NCI-H510A treated with DMSO at 0.1 percent for 48 hours (cell line): Measurements from ENCODE around the gene HOXC9.

Experiments used
- DNase-seq: peaks from one replicate; lab custom pipeline; 2025; lab: John Stamatoyannopoulos, UW

HOXC9 gene

DNA sequence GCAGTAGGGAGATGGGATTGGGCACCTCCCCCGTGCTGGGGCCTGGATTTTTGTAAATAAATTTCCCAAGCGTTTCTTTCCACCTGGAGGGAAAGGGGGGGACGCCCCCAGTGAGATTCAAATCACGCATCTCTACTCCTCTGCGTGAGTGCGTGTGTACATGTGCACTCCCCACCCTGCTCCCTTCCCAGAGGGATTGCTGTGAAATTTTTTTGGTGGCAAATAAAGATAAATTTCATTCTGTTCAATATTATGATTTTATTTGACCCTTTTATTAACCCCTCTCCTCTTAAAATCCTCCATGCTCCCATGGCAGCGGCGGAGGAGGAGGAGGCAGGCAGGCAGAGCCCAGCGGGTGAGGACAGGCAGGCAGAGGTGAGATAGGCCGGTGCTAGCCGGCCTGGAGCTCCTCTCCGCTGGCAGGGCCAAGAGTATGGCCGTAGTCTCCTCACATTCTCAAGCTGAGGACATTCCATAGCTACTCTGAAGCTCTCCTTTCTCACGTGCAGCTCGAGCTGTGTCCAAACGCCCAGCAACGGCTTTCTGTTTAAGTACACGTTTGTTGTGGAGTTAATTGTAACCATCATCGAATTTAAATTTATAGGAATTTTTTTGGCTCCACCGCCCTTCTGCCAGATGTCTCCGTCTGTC lies 23.7 kb upstream of the HOXC9 start:
- no peak for DNase-seq

DNA sequence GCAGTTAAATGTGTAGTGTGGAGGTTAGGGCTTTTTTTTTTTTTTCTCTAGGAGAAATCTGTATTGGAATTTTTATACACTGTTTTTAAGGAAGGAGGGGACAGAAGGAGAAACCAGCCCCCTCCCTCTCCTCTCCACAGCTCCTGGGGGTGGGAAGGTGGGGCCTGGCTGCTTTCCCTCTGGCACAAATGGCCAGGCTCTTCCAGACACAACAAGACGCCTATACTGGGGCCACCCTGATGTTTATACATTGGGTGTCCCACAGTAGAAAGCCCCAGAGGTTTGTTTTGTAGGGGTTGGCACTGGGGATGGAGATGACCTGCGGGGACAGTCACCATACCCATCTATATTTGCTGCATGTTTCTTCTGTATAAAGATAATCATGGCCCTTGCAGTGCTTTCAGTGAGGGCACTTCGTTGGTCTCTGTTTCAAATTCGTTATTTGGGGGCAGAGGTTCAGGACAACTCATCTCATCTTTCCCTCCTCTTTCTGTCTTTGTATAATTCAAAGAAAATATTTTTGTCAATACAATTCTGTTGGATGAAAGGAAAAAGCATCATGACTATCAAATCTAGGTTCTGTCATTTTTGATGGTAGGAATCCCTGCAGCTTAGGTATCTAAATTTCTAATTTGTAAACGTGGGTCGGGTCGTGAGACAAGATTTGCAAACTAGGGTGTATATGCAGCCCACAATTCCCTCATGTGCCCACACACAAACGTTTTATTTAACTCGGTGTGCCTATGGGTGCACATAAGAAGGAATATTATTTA lies 23.0 kb upstream of the HOXC9 start:
- DNase-seq = no peak

DNA sequence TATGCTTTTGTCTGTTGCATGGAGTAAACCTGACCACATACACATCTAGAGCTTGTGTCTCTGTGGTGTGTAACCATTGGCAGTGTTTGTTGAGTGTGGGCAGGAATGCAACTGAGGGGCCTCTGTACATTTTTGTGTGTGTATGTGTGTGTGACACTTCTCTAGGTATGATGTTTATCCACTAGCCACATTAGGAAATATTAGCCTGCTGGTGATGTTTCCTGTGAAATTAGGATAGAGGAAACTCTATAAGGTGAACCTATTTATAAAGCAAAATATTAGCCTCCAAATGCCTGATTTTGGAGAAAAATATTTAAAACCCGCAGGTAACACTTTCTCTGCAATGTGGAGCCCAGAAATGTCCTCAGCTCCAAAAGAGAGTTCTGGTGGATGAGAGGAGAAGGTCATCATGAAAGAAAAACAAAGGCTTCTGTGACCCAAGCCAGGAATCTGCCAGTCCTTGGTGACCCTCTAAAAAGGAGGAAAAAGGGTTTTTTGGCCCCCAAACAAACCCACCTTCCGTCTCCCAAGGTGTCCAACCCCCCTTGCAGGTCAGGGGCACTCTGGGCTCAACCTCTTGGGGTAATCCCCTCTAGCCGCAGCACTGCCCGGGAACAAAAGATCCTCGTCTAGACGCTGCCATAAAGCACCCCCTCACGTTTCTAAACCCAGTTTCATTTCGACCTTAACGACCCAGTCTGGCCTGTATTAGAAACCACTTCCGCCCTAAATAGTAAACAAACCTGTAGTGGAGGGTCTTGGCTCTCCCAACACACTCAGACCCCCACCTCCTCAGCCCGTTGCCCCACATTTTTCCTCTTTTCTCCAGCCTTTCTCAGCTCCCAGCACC lies 22.1 kb upstream of the HOXC9 start:
- no peak for DNase-seq

DNA sequence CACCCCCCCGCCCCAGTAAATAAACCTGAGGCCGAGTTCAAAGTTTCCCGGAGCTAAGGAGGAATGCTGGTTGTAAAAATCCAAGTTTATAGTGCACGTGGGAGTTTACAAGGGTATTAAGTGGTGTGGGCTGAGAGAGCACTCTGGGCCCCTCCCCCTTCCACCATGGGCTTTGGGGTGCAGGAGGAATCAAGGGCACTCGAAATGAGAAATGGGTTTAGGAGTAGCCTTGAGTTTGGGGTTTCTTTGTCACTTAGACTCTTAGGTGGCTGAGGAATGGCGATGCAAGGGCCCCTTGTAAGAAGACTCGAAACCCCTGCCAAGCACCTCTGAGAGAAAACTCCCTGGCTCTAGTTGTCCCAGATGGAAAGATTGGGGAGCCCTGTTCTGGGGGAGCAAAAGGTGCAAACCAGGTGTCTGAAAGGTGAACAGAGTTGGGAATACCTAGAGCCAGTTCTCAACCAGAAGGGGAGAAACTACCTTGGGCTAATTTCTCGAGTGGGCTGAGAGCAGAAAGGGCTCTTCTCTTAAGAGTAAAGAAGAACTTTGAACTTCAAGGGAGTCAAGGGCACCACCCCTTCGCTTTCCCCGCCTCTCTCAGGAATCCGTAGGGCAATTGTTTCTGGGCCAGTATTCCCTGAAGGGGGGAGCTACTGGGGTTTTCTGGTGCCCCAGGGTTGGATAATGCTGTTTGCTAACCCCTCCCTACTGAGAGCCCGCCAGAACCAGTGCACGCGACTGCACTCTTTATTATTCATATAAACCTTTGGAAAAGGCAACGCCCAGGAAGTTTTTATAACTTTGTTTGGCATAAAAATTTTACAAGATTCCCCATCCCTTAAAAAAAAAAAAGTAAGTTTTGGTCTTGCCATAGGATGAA lies 21.2 kb upstream of the HOXC9 start:
- DNase-seq = no peak

DNA sequence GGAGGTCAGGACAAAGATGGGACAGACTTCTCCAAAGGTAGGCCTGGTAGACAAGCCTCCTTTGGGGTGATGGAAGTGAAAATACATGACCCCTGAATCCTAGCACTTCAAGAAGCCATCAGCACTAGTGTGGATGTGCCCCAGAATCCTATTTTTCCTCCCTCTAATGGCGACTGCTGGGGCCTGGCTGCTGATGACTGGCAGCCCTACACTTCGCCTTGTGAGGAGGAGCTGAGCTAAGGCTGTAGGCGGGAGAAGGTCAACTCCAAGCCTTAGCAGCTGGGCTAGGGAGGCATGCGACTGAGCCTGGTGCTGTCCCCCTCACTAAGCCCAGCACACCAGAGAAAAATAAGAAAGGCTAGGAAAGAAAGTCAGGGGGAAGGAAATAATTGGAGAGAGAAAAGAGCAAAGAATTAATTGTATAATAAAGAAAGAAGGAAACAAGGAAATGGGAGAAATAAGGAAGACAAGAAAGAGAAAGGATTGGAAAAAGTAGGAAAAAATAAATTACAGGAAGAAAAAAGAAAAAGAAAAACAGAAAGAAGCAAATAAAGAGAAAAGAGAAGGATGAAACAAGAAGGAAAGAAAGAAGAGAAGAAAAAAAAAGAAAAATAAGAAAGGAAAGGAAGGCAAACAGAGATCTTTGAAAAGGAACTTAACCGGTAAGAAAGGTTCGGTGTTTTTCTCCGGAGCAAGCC lies 19.7 kb upstream of the HOXC9 start:
- no peak for DNase-seq

DNA sequence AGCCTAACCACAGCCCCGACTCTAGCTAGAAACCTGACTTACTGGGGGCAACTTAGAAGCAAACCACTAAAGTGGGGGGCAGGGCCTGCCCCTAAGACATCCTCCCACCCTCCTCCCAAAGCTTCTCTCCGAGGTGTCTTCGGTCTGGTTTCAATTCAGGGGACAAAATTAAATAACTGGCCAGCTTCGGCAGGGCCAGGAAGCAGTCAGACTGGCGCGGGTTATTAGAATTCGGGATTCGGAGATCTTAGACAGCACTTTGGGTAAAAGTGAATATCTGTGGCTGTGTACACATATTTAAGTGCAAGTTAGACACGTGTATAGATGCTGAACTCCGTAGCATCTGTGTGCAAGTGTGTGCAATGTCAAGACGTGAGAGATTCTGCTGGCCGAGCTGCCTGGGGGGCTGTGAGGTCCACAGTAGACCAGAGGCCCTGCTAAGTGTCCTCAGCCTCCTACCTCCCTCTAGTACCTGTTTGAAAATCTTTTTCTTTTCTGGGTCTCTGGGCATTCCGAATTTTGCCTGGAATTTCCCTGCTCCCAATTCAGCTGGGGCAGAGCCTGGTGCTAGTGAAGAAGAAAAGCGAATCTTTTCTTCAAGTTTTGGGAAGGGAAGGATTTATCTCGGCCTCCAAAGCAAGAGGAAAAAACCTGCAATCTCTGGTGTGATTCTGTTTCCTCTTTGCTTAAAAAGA lies 19.0 kb upstream of the HOXC9 start:
- no peak for DNase-seq

DNA sequence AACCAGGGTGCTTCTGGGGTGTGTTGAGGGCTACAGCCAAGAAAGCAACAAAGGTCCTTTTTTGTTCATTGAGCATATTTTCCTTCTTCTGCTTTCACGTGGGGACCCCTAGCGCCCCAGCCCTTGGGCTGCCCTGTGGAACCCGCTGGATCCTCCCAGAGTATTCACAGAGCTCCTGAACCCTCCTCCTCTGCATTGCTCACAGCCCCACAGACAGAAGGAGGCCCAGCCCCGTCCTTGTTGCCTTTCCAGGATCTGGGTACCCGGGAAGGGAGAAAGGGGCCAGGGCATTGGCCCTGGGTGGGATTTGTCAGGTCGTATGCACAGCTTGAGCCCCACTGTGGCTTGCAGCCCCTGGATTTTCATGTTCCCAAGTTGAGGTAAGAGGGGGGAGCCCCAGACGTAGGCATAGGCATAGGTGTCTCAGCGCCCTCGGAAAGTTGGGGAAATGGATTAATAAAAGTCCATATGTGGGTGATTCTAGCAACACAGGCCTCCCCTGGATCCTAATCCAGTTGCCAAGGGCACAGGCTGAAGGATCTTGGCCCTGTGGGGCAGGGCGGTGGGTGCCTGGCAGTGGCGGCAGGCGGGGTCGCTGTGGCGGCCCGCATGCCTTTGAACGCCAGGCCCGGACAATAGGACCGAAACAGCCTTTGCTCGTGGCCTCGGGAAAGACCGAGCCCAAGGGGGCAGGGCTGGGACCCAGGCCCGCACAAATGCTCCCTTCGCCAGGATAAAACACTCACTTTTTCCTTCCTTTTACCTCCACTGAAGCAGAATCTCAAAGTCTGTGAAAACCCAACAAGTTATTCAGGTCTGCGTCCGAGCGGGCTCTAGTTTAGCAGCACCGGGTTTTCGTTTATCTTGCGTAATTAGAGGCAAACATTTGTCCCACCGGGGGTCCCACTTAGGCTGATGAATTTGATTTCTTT lies 18.1 kb upstream of the HOXC9 start:
- no peak for DNase-seq

DNA sequence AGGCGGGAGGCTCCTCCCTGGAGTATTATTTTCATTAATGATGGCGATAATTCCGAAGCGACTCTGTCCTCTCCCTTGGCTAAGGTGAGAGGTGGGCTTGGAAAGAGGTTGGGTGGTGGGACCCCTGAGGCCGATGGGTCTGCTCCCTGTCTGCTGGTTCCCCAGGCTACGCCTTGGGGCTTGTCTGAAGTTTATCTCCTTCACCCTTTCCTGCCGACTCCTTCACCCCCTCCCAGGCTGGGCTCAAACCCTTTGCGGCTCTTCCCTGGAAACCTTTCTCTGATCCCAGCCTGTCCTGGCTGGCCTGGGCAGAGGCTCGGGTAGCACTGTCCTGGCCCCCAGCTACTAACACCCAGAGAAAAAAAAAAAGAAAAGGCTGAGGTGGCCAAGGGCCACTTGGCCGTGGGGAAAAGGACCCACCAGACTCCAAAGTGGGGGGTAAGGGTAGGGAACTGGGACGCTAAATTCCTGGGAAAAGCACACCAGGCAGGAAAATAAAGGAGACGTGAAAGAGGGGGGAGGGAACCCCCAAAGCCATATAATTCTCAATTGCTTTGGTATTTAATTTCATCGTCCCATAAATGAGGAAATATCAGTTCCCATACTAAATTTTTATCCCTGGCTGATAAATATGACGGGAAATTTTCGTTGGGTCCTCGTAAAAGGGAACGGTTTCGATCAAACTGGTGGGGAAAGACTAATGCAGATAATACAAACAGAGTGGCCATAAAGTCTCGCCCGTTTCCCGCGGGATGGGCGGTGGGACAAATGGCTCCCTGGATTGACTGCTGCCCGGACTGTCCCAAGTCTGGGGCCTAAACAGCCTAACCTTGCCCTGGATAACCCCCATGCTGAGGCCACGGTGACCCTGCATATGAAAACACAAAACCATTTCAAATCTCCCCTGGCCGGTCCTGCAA lies 17.1 kb upstream of the HOXC9 start:
- no peak for DNase-seq

DNA sequence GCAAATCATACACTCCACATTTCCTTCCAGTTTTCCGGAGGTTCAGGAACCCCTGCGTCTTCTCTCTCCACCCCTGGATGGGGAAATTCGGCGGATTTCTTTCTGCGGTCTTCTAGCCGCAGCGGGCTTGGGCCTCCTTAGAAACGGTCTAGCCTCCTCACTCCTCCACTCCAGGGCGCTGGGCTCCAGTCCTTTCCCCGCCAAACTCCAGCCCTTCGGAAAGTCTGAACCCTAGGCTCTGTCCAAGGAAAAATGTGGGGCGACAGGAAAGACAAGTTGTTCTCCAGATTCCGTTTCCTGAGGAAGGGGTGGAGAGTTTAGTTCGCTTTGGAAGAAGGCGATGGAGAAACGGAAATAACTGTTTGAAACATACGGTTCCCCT lies 16.4 kb upstream of the HOXC9 start:
- no peak for DNase-seq

DNA sequence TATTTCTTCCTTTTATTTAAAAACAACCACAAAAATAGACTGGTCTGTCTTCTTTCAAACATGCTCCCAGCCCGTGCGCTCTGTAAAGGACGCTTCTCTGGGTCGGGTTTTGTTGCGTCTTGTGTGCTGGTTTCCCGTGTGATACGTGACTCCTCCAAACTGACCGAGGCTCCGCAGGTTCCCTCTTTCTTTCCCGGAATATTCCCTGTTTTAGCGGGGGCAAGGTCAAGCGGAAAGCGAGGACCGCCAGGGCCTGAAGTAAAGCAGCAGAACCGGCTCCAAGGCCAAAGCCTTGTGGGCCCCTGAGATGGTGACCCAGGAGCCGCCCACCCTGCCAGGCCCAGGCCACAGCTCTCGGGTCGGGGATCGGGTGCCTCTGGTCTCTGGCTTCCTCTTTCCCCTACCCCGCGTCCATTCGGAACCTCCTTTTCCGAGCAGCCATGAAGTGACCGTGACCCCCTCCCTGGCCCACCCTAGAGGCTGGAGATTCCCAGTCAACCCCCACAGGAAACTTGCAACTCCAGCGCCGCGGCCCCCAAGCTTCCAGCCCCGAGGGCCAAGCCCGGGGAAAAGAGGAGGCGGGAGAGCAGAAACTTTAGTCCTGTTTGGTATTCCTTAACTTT lies 15.9 kb upstream of the HOXC9 start:
- DNase-seq = no peak

DNA sequence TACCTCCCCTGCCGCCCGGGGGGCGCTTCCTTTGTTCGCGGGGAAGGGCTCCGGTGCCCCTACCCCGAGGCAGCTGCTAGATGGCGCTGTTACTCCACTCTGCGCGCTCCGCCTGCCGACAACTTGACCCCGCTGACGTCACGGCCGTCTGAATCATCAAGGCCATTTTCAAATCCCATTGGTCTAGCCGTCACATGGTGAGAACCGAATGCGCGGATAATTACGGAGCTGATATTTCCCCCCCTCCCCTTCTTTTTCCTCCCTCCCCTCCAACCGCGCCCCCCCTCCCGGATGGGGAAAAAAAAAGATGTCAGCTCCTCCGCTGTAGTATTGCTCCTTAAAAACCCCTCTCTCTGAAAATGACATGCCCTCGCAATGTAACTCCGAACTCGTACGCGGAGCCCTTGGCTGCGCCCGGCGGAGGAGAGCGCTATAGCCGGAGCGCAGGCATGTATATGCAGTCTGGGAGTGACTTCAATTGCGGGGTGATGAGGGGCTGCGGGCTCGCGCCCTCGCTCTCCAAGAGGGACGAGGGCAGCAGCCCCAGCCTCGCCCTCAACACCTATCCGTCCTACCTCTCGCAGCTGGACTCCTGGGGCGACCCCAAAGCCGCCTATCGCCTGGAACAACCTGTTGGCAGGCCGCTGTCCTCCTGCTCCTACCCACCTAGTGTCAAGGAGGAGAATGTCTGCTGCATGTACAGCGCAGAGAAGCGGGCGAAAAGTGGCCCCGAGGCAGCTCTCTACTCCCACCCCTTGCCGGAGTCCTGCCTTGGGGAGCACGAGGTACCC lies 14.9 kb upstream of the HOXC9 start, which contains the start of gene HOXC10:
Gene HOXC10 (plus strand): TSS at position 246 of the 791 bp plus-strand sequence. CDS start 114 bp downstream, at position 360.
- DNase-seq = peak; percentile 82

DNA sequence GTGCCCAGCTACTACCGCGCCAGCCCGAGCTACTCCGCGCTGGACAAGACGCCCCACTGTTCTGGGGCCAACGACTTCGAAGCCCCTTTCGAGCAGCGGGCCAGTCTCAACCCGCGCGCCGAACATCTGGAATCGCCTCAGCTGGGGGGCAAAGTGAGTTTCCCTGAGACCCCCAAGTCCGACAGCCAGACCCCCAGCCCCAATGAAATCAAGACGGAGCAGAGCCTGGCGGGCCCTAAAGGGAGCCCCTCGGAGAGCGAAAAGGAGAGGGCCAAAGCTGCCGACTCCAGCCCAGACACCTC lies 14.3 kb upstream of the HOXC9 start:
- DNase-seq = no peak

DNA sequence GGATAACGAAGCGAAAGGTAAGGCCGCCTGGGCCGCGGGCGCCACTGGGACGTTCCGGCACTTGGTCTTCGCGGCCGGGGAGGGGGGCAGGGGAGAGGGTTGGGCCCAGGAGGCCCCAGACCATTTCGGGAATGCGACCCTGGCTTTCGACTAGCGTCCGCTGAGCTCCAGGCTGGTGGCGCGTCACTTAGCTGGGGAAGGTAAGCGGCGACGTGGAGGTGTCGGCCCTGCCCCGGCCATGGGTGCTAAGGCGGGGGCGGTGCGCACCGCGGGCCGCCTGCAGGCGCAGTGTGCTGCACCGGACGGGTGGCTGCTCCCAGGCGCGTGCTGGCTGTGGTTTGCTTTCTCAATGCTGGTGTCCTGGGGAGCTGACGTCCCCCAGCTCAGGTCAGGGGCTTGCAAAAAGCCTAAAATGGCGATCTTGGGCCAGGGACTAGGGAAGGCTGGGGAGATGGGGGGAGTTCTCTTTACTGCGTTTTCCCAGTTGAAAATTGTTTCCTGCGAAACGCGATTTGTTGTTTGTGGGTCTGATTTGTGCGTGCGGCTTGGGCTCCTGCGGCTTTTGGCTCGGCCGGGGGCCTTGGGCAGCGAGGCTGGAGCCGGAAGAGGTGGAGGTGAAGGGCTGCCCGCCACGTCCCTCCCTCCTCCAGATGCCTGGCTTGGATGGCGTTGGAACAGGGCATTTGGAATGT lies 13.8 kb upstream of the HOXC9 start:
- peak; percentile 10 for DNase-seq

DNA sequence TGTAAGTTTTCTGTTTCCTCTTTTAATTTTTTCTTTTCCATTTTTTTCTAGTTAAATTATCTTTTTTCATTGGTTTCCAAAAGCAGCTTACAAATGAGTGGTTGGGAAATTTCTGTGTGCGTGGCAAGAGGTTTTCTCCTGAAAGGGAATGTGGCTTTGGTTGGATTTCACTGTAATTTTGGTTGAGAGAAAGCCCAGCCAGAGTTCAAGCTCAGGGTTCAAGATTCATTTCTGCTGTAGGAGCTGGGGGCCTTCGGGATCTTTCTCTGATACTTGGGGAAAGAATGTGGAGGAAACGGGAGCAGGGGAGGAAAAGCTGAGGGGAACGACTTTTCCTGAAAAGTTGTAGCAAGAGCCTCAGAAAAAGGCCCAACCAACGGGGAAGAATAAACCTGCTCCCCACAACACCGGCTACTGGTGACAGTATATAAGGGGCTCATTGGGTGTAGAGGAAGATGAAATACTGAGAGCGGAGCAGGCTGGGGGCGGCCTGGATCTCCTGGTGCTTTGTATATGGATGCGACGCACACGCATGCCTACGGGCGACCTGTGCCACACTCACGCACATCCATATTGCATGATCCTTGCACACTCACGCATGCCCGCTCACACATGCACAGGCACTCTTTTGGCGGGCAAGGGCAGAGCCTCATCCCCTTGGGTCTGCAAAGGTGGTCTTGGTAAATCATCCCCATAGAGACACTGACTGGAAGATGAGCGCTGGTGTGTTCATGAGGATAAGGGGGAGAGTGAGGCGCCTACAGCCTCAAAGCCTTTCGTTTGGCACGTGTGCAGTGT lies 13.1 kb upstream of the HOXC9 start:
- DNase-seq = no peak

DNA sequence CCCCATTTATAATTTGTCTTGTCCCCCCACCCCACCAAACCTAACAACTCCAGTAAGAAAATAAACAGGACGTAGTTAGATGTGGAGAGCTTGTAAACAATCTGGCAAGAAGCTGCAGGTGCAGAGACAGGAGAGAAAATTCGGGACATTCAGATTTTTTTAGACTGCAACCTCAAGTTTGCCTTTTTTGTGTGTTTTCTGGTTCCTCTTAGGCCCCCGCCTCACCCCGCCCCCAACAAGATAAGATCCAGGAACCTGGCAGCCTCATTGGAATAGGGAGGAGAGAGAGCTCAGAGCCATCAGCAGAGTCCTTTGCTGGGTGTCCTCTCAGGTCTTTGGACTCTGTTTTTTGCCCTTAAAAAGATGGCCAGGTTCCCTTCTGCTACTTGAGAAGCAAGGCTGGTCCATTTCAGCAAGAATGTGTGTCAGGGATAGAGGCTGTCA lies 12.2 kb upstream of the HOXC9 start:
- DNase-seq = no peak
